Fibroblast of mammary gland (primary cell): Measurements from ENCODE around the gene BEST3.

Experiments used
- DNase-seq: peaks from one replicate; pipeline ENCODE4 v3.0.0-alpha.2; 2010; ENCODE audit warnings: low read depth
- H3K4me3 ChIP-seq: 2 replicates; pipeline ENCODE4 v1.5.1; 2011; ENCODE audit warnings: low read depth, mild to moderate bottlenecking, low read length, moderate library complexity; ENCODE audit not compliant: control insufficient read depth
- CTCF ChIP-seq: conservative IDR thresholded peaks from 2 replicates; pipeline ENCODE4 v1.5.1; 2011; ENCODE audit warnings: low read depth, low read length, inconsistent platforms; ENCODE audit not compliant: control insufficient read depth, insufficient read depth

Gene BEST3

GRCh38 chr12:69627501-69627900 lies 71.6 kb downstream of the BEST3 start:
- DNase-seq, result no peak
- no peak for TF ChIP-seq CTCF
- H3K4me3 ChIP-seq, result no peak overlapping the region

- TF ChIP-seq CTCF, result no peak
- no peak for DNase-seq
- no peak overlapping the region for H3K4me3 ChIP-seq
Measured at GRCh38 chr12:69623970-69624369, 75.1 kb downstream of the BEST3 start.

- TF ChIP-seq CTCF, result no peak
- DNase-seq, result no peak
- H3K4me3 ChIP-seq, result no peak overlapping the region
Measured at GRCh38 chr12:69621551-69621950, 77.6 kb downstream of the BEST3 start.

DNA sequence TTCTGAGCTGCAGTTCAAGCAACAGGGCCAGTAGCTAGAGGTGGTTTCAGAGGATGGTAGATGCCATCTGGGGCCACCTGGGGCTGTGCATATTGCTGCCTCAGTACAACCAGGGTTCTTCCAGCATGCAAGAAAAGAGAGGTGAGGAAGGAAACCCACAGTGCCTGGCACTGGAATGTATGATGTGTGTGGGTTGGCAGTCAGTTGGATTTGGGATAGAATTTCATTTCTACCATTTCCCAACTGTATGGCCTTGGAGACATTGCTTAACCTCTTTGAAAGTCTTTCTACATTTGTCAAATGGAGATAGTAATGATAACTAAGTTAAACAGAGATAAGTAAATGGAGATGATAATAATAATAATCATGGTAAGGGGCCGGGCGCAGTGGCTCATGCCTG lies 78.2 kb downstream of the BEST3 start:
- DNase-seq, result no peak
- no peak for TF ChIP-seq CTCF
- H3K4me3 ChIP-seq, result no peak overlapping the region

DNA sequence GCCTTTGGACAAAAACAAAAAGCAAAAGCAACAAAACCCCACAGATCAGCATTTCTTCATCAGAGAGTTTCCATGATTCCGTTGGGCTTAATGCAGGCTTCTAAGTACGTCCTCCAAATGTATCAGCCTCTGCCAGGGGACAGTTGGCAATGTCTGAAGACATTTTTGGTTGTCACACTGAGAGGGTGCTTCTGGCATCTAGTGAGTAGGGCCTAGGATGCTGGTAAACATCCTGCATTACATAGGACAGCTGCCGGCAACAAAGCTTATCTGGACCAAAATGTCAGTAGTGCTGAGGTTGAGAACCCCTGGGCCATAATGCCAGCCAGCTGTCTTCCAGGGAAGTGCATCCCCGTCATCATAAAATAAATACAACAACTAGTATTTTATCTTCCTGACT lies 79.0 kb downstream of the BEST3 start:
- no peak for DNase-seq
- H3K4me3 ChIP-seq, result no peak overlapping the region
- TF ChIP-seq CTCF, result no peak

DNA sequence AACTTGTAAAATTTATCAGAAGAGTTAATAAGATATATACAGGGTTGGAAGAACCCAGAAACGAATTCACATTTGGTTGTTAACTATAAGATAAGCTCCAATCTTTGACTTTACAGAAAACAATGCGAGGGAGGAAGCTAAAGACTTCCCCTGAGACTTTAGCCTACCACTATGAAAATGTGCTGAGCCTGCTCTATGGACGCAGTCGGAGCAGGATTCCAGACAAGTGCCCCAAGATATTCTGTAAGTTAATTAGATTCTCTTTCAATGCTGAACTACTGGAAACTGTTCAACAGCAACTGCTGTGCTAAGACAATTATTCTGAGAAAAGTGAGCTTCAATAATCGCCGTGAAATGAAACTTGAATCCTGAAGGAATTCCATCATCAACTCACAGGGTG lies 80.1 kb downstream of the BEST3 start:
- H3K4me3 ChIP-seq, result no peak overlapping the region
- no peak for DNase-seq
- no peak for TF ChIP-seq CTCF

DNA sequence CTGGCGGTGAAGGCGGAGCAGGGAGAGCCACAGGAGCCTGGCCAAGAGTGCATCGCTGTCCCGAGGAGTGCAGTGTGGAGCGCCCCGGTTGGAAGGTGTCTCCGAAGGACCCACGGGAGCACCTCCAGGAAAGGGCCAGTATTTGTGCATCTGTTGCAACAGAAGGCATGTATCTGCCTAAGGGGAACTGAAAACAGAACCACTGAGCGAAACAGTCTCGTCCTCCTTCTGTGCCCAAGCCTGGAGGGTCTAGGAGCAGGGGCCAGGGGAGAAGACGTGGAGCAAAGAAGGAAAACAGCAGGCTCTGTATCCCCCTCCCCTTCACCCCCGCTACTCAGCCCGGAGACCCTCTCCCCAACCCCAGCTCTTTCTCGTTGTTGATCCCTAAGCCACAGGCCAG lies 83.1 kb downstream of the BEST3 start:
- H3K4me3 ChIP-seq, result no peak overlapping the region
- TF ChIP-seq CTCF, result no peak
- DNase-seq, result no peak
